GM21786 (cell line): ENCODE results near the gene PLXND1.
A peak's percentile ranks its signal among the peaks of the same experiment; 100 is the strongest.

Experiments used
- ATAC-seq: cut with Tn5 transposase; IDR thresholded peaks from one replicate; pipeline ENCODE4 v1.9.1; 2021; ENCODE audit not compliant: unreplicated experiment

Gene PLXND1

DNA sequence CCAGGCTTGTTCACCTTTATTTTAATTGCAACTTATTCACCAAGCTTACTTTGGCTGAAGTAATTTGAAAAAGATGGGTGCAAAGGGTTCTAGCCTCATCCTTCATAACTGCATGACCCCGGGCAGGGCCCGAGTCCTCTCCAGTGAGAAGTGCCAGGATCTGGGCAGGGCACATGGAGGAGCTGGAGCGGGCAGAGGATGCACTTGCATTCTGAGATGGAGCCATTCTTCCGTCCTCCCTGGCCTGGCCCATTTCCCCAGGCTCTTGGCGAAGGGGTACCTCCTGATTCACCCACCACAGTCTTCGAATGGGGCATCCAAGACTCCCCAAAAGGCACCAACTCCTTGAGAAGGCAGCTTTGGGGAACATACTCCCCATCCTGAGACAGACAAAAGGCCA lies 22.5 kb upstream of the PLXND1 start:
- no peak for ATAC-seq

DNA sequence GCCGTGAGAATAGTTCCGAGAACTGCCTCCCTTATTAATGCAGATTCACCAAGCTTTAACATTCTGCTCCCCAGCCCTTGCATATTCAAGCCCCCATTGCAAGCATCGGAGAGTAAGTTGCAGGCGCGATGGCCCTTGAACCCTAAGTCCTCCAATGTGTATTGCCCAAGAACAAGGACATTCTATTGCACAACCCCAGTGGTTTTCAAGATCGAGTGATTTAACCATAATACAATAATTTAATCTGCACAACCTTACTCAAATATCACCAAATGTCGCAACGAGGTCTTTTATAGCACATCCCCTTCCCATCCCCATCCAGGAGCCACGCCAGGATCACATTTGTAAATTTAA lies 21.7 kb upstream of the PLXND1 start:
- no peak for ATAC-seq

DNA sequence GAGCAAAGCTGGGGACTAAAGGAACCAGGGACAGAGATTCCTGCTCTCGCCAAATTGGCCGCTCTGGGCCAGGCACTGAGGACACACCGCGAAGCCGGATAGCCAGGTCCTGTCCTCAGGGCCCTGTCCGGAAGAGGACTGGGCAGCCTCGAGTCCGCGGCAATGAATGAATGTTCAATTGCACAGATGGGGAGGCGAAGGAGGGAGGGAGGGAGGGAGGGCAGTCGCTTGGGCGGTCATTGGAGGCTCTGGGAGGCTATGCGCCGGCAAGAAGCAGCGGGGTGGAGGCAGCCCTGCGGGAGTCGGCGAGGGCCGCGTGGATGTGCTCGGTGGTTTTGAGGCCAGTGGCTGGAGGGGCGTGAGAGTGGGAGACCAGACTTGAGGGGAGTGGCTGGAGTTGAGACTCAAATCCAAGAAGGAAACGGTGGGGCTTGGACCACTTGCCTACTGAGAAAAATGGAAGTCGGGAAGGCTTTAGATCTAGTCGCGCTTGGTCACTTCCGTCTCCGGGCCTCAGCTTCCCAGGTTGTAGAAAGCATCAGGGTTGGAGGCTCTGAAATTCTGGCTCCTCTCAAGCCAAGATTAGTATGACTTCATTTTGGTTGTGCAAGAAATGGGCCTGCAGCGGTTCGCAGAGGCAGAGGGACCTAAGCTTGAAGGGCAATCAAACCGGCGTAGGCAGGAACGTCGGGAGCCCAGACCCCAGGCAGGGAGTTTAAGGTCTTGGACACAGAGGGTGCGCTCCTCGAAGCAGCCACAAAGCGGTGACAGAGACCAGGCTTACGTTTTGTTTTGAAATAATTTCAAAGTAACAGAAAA lies 21.1 kb upstream of the PLXND1 start:
- ATAC-seq: peak; percentile 42

DNA sequence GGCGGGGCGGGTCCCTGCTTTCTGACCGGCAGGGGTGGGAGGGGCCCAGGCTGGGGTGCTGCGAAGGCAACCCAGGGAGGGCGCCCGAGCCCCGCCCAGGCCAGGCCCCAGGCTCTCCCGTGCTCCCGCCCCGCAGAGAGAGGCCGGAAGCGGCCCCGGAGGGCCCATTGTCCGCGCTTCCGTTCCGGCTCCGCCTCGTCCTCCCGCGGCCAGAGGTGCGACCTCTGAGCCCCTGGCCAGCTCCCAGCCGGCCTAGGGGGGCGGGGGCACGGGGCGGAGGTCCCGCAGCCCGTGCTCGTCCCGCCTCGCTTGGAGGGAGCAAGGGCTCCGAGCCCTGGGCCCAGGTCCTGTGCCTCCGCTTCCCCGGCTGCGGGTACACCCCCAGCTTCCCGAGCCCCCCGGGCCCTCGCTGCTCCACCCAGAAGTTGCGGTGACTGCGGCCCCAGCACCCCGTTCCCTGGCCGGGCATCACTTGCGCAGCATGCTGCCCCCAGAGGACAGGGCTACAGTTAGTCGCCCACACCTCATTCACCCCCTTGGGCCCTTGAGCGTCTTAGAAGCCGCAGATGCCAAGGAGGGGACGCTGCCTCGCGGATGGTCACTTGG lies 20.4 kb upstream of the PLXND1 start:
- ATAC-seq: peak; percentile 94

DNA sequence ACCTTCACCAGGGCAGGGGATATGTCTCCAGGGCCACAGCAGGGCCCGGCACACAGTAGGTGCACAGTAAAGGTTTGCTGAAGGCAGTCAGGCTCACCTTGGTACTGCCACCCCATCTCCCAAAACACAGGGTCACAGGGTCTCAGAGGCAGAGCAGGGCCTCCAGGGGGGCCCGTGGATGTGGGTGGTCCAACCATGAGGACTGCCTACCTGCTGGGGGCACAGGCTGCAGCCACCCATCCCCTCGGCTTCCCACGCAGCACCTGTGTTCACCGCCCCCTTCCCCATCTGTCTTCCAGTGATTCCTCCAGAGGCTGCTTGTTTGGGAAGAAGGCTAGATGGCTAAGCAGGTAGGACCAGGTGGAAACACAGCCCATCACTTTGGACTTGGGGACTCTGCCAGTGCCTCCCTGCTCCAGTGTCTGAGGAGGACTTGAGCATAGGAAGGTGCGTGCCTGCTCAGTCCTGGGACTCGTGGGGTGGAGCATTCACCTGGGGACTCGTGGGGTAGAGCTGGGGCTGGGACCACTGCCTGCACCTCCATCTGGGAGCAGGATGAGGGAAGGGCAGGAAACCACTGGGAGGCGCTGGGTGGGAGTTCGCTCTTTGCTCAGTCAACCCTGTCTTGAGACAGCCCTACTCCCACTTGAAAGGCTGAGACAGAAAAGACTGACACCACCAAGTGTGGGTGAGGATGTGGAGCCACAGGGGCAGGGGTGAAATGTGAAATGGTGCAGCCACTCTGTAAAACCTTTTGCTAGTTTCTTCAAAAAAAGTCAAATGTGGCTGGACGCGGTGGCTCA lies 18.8 kb upstream of the PLXND1 start:
- ATAC-seq: no peak

DNA sequence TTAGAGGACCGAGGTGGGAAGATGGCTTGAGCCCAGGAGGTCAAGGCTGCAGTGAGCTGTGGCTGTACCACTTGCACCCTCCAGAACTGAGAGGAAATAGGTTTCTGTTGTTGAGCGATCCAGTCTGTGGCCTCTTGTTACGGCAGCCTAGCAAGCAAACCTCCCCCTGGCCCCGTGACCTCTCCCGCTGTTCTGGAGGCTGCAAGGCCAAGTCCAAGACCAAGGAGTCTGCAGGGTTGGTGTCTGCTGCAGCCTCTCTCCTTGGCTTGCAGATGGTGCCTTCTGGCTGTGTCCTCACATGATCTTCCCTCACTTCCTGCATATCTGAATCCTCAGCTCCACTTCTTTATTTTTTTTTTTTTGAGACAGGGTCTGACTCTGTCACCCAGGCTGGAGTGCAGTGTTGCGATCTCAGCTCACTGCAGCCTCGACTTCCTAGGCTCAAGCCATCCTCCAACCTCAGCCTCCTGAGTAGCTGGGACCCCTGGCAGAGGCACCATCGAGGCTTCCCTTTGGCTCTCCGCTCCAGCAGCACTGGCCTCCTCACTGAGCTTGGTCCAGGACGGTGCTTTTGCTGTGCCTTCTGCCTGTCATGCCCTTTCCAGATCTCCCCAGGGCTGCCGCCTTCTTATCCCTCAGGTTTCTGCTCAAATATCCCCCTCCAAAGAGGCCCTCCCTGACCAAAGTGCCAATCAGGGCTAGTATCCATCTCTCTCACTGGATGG lies 18.0 kb upstream of the PLXND1 start:
- no peak for ATAC-seq

DNA sequence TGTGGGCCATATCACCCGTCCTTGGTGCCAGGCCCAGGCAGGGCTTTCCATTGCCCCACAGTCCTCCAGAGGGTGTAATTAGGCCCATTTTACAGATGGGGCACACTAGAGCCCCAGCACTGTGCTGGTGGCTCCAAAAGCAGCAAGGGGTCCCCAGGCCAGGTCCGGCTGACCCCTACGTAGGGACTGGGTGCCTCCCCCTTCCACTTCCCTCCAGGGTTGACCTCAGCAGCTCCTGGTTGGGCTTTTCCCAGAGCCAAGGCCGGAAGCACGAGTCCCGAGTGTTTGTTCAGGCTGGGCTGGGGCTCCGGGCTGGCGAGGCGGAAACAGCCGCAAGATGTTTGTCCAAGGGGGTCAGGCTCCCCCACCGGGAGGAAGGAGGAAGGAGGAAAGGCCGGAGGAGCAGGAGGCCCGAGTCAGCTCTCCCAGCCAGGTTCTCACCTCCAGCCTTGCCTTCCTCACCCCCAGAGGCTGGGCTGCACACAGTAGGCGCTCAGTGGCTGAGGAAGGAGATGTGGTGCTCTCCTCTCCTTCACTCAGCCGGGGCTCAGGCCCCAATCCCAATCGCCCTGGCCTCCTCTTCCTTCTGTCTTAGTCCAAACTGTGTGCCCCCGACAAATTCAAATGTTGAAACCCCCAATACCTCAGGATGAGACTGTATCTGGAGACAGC lies 17.1 kb upstream of the PLXND1 start:
- ATAC-seq: no peak

DNA sequence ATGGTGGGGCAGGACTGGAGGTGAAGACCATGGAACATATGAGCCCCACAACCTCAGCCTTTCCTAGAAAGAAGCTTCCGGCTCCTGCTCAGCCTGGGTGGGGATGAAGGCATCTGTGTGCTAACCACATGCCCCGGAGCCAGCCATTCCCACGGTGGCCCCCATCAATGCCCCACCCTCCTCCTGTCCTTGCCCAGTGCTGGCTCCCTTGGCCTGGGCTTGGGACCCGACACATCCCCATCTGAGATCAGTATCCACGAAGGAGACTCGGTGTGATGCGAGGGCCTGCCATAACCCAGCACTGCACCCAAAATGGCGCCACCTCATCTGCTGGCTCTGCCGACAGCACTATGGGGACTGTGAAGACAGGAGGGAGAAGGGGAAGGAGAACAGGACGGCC lies 16.5 kb upstream of the PLXND1 start:
- no peak for ATAC-seq

DNA sequence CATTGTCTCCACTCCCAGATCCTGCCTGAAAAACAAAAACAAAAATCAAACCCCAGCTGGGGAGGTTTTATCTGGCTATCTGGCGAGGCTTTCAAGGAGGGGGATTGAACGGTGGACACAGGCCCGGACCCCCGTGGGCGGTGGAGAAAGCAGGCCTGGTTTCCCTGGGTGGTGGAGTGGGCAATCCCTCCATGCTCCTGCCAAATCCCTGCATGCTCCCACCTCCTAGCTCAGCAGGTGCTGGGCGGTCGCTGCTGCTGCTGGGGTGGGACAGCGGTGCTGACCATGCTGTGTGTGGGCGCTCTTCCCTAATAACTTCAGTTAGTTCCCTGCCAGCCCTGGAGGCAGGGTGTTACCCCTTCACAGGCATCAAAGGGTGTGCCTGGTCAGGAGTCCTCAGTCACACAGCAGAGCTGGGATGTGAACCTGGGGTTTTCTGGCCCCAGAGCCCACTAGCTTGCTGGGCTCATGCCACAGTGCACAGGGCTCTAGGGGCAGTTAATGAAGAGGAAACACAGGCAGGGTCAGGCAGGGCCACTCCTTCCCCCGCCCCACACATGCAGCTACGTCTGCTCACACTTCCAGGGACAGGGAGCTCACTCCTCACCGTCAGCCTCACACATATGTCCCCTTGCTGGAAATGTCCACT lies 15.9 kb upstream of the PLXND1 start:
- no peak for ATAC-seq

DNA sequence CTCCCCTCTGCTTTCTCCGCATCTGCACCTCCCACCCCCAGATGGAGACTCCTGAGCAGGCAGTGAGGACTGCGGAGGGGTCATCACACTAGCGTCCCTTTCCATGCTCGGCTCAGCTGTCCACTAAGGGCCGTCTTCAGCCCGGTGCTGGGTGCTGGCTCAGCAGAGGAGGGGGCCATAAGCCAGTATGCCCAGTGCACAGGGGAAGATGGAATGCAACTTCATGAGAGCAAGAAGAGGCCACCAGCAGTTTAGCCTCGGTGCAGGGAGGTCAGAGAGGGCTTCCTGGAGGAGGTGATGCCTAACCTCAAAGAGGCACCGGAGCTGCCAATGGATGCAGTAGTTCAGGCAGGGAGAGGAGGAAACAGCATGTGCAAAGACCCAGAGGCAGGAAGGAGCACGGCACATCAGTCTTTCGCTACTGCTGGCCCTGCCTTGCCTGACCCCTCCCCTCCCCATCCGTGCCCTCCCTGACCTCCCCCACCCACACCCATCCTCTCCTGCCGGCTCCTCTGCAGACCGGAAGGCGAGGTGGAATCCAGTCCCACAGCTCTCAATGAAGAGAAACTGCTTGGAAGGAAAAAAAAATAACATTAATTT lies 15.2 kb upstream of the PLXND1 start:
- ATAC-seq: no peak

DNA sequence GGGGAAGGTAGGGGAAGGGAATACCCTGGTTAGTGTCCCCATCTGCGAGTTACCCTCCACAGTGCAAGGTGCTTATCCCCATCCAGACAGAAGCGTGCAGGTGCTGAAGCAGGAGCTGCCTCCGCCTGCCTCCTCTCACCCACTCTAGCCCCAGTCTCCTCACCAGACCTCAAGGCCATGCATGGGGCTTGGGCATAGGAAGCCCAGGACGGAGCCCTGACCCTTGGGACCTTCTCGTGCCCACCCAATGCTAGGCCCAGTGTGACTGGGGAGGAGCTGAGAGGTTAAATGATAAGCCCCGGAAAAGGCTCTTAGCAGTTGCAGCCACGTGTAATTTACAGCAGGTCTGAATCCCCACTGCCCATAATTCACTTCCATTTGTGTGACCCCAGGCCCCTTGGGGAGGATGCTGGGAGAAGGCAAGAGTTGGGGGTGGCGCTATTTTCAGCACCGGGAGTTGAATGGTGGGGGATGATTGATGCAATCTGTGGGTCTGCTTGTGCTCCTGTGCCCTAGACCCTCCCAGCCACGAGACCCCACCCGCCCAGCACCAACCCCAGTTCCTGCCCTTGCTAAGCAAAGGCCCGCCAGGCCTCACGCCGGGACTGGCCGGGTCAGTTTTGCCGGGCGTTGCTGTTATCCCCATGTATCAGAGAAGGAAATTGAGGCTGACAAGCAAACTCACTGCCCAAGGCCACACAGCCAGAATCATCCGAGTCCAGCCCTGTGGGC lies 14.5 kb upstream of the PLXND1 start:
- ATAC-seq: no peak

DNA sequence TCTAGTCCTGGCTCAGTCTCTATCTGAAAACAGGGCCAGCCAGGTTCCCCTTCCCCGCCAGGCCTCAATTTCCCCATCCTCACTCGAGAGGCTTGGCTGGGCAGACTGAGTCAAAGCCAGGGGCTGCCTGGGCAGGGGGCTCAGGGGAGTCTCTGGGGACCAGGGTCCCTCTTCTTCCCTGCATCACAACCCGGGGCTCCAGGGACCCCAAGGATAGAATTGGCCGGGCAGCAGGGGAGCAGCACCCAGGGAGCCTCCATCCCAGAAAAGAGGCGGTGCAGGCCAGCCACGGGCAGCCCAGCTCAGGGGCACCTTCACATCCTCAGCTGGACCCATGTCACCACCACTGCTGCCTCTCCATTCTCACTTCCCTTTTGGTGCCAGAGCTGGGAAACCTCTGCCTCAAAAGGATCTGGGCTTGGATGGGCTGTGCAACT lies 13.3 kb upstream of the PLXND1 start:
- ATAC-seq: no peak

DNA sequence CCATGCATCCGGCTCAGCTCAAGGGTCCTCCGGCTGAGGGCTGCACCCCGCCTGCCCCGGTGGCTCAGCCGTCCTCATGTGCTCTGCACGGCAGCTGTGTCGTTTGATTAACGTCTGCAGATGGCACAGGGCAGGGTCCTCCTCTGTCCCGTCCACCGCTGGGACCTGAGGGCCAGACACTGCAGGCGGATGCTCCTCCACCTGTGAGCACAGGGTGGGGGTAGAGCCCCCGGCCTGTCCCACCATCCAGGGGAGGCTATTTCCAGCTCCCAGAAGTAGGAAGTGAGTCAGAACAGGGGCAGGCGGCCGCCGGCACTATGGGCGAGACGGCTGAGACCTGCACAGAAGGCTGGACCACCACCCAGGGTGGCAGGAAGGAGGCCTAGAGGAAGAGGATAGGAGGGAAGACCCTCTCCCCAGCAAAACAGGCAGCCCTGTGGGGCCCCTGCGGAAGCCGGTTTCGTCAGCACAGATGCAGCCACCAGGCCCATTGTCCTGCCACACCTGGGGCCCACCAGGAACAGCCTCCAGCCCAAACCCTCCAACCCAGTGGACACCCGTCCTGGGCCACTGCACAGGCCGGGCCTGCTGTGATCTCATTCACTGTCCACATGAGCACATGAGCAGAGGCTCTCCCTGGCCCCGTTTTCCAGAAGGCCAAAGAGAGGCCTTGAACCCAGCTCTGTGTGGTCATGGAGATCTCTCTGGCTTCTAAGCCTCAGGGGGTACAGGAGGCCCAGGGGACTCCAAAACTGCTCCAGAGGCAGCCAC lies 12.6 kb upstream of the PLXND1 start:
- ATAC-seq: no peak

DNA sequence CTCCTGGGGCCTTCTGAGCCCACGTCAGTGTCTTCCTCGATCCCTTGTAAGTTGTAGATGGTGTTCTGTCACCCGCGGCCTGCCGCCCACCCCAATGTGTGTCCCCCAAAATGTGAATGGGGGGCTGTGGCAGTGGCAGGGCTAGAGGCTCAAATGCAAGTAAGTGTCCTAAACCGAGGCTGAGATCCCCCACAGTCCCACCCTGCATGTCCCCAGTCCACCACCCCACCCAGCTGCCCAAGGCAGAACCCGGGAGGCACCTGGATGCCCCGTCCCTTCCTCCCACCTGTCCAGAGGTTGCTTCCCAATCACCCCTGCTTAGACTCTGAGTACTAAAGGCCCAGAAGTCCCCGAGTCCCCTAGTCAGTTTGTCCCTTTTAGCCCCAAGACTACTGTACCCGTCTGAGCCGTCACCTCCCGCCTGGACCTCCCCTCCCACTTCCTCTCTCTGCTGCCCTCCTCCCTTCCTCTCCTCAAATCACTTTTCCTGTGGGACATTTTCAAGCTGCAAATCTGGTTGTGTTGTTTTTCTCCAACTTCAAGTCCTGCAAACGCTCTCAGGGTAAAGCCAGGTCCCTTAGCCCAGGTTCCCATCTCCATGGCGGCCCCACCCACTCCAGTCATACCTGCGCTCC lies 11.8 kb upstream of the PLXND1 start:
- ATAC-seq: no peak

DNA sequence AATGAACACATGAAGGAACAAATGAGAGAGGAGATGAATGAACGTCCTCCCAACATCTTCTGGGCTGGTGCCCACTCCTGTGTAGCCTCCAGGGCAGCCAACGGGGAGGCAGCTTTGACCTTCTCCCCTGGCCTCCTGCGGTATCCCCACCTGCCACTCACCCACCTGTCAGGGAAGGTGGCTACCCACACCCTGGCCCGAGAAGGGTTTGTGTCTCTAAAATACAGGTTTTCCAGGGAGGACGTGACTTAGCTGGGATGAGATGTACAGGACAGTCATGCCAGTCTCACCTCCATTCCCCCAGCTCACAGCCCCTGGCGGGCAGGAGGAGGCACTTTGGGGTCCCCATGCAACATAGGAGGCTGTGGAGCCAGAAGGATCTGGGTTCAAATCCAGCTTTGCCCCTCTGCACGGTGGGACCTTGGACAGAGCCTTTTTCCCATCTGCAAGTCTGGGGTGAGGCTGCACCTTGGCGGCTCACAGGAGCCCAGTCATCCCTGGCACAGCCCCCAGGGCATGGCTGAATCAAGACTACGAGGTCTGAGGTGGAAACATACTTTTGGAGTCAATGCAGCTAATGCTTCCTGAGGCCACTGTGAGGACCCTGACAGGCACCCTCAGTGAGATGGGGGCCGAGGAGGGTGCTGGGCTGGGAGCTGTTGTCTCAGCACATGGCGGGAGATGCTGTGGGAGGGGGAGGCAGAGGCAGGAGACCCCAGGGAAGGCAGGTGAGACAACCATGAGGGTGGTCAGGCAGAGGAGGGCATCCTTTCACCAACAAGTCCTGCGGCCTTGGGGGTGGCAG lies 11.1 kb upstream of the PLXND1 start:
- ATAC-seq: no peak

DNA sequence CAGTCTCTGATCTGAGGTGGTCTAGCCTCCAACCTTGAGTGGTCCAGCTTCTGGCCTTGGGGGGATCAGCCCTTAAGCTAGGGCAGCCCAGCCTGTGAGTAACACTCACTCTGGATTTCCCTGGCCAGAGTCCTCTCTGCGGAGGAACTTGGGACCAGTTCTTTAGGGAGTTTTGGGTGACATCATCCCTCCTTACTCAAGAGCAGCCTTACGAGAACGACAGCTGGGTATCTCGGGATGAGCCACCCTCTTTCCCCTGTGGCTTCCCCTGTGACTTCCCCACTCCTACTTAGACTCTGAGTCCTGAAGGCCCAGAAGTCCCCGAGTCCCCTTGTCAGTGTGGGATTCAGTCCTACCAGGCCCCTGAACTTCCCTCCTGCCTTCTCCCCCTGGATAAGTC lies 10.2 kb upstream of the PLXND1 start:
- ATAC-seq: no peak

DNA sequence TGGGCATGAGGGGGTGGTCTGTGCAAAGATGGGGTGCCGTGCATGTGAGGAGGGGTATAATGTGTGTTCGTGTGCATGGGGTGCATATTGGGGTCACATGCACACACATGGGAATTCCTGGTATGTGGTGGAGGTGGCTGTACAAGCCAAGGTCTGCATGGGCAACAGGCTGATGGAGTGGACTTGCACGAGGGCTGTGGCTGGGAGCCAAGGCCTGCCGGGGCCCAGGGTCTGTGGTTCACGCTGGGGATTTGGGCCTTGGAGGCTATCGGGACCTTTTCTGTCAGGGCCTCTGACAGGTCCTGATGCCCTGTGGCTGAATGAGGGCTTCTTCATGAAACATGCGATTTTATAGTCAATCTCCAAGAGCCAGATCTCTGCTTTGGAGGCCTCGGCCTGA lies 9.8 kb upstream of the PLXND1 start:
- ATAC-seq: no peak
